ENCODE data around the gene DEK.

DNA sequence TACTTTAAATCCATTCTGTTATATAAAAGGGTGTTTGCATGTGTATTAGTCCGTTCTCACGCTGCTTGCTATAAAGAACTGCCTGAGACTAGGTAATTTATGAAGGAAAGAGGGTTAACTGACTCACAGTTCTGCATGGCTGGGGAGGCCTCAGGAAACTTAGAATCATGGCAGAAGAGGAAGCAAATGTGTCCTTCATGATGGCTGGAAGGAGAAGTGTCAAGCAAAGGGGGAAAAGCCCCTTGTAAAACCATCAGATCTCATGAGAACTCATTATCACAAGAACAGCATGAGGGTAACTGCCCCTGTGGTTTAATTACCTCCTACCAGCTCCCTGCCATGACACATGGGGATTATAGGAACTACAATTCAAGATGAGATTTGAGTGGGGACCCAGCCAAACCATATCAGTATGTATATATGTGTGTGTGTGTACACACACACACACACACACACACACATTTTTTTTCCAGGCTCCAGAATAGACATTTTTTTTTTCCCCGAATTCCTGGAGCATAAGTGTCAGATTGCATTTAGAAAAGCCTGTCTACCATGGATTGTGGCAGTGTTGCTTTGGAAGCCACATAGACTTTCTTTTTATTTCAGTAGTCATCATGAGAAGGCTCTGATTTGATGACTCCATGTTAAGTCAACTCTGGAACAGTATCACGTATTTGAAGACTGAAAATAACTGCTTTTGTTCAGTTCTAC lies 77.6 kb downstream of the DEK start:
- TF ChIP-seq, protein P1, sequence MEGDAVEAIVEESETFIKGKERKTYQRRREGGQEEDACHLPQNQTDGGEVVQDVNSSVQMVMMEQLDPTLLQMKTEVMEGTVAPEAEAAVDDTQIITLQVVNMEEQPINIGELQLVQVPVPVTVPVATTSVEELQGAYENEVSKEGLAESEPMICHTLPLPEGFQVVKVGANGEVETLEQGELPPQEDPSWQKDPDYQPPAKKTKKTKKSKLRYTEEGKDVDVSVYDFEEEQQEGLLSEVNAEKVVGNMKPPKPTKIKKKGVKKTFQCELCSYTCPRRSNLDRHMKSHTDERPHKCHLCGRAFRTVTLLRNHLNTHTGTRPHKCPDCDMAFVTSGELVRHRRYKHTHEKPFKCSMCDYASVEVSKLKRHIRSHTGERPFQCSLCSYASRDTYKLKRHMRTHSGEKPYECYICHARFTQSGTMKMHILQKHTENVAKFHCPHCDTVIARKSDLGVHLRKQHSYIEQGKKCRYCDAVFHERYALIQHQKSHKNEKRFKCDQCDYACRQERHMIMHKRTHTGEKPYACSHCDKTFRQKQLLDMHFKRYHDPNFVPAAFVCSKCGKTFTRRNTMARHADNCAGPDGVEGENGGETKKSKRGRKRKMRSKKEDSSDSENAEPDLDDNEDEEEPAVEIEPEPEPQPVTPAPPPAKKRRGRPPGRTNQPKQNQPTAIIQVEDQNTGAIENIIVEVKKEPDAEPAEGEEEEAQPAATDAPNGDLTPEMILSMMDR (conservative IDR thresholded peaks at IDR 0.05), result no peak
- TF ChIP-seq EZH2 (IDR thresholded peaks at IDR 0.05; ENCODE audit: low read depth), result no peak

Data from PC-9 (cell line).